ENCODE results near the gene GPR17.
A peak's percentile ranks its signal among the peaks of the same experiment; 100 is the strongest.

The GPR17 gene

DNA sequence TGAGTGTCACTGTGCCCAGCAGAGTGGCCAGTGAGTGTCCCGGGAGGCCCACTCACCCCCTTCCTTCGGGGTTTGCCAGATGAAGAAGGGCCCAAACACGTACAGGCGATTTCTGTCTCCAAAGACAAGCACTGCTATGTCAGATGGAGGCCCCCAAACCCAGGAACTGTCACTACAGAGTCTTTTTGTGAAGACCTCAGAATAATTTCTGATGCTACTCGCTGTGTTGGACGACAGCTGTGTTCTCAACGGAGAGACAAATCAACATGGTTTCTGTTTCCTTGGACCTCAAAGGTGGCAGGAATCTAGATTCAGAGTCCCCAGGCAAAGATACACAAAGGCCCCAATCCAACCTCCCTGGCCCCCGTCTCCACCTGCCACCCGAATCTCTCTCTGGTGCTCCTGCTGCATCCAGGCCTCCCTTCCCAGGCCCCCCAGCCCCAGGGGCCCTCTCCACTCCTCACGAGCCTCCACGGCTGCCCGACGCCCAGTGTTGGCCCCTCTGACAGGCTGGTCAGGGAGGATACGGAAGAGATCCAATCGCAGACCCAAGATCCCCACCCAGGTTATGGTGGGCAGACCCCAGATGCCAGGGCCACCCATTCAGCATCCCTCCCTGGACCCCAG lies 2.4 kb upstream of the GPR17 start:
- no peak for DNase-seq

DNA sequence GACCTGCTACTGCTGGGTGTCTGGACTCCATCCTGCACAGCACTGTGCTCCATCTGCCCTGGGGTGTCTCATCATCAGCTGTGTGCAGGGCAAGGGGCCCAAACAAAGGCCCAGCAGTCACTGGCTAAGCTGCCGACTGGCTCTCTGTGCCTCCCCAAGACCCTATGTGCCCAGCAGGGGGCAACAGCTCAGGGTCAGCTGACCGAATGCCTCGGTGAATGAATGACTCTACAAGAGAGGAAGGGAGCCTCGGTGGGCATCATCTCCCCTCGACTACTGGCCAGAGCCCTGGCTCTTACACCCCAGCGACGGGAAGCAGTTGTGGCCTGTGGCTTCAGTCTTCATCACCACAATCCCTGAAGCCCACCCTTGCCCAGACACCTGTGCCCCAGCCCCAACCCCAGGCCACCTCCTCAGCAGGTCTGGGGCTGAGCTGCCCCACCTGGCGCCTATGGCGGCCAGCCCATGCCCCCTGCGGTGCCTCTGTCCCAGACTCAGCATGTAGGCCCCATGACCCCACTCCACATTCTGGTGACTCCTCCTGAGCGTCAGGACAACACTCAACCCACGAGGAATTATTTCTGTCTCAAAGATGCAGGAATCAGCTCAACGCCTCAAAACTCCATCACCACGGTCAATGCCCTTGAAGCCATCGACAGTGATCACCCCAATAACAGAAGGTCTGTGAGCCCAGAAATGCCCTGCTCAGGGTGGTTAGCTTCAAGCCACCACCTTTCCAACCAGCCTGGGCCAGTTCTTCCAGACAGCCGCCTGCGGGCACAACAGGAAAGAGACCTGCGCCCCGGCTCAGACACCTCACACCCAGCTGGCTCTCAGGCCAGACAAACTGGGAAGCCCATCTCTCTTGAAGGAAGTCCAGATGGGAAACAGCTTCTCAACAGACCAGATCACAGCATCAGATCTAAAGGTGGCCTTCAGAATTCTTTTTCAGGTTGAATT lies 1.6 kb upstream of the GPR17 start:
- no peak for DNase-seq

DNA sequence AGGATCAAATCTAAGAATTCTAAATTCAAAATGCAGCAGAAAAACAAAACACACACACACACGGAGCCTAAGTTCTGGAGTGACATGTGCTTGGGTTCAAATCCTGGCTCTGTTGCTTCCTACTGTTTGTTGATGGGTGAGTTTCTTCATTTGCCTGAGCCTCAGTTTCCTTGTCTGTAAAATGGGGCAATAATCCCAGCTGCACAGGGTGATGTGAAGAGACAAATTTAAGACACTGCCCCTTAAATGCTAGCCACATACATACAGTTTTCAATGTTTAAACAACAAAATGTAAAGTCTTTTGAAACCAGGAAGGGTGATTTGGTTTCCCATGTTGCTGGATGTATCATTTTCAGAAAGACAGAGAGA lies 943 bp upstream of the GPR17 start:
- DNase-seq, result no peak

DNA sequence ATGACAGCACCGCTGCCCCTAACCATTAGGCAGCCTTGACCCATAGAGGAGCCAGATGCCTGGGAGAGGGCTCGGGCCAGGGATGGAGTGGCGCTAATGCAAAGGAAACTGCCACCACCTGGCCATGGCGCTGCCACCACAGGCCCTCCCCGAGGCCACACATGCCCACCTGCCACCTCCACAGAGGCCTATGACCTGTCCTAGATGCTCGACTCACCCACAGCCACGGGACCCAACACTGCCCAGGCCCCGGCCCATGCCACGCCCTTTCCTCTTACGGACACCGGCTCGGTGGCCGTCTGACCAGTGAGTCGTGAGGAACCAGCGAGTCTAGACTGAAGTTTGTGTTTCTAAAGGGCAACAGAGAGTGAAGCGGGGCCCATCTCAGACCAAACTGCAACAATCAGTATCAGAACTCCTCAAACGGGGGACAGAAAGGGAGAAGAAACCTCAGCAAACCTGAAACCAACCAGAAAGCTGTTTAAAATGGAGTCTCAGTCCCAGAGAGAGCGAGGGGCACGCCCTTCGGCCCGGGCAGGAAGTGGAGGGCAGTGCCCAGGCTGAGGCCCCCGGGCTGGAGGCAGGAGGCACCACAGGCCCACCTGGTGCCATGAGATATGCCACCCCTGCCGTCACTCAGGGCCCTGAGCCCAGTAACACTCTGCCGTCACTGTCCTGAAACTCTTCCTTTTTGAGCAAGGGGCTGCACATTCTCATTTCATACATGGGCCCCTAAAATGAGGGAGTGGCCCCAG lies 711 bp downstream of the GPR17 start:
- no peak for DNase-seq

DNA sequence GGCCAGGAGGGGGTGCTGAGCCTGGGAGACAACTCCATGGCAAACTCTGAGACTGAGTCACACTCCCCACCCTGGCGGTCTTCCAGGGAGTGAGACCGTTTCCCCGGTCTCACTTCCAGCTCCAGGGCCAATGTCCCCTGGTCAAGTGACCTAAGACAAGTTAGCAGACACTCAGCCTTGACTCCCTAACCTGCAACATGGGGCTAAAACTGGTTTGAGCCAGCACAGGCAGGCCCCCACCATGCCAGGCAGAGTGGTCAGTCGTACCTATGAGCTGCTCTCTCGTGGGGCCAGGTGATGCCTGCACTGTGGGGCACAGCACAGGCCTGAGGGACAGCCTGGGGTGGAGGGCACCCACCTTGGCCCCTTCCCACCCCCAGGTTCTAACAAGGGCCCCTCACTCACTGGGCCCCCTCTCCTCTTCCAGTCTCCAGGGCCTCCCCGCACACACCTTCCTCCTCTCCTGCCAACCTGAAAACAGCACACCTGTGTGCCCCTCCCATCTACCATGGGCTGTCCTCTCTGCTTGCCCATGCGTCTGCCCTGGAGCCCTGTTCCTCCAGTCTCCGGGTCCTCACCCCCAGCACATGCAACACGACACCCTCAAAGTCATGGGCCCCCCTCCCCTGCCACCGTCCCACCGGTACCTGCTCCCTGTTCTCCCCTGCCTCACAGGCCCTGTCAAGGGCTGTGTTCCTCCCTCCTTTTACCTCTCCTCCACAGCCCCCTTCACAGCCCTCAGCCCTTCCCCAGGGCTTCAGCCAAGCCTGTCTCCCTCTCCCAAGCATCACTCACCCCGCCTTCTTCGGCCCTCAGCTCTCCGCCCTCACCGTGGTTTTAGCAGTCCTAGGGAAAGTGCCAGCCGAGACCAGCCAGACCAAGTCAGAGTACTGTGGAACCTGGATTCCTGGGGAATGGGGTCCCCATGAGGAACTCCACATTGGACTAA lies 1.6 kb downstream of the GPR17 start:
- DNase-seq, result no peak

DNA sequence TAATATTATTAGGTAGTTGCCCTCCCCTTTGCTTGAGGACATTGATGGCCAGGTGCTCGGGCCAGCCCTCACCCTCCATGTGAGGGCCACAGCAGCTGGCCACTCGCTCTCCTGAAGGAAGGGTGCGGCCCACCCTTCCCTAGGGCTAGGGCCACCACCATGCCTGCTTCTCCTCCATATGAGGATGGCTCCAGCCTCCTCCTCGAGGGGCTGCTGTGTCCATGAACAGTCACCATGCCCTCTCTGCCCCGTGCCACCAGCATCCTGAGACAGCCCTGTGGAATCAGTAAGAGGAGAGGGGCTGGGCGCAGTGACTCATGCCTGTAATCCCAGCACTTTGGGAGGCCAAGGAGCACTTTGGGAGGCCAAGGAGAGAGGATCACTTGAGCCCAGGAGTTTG lies 2.4 kb downstream of the GPR17 start:
- no peak for DNase-seq

DNA sequence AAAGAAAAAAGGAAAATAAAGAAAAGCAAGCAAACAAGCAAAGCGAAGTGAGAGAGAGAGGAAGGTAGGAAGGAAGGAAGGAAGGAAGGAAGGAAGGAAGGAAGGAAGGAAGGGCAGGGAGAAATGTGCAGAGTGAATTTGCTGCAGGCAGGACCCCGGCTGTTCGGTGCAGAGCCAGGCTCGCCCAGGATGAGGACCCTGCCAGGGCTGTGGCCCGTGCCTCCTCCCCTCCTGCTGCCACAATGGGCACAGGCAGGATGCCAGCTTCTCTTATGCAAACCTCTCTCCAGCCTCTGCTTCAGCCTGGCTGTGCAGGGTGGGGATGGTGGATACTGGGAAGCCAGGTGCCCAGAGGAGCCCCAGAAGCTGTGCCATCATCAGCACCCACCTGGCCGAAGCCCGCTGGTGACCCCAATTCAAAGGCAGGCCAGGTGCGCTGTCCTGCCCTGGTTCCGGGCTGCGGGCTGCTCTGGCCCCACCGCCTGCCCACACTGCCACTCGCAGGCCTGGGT lies 3.2 kb downstream of the GPR17 start:
- no peak for DNase-seq

DNA sequence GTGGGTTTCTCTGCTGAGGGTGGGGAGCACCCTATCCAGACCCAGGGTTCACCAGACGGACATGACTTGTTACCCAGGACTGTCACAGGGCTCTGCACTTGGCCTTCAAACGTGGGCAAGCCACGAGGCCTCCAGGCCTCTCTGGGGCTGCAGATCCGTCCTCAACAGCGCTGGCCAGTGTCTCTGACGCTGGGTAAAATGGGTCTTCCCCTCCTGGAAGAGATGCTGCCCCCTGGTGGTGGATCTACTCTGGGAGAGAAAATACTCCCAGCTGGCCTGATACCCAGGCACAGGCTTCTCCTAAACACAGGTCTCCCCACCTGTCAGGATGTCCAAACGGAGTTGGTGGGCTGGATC lies 3.7 kb downstream of the GPR17 start:
- peak; percentile 70 to 87 (median 87) for DNase-seq

DNA sequence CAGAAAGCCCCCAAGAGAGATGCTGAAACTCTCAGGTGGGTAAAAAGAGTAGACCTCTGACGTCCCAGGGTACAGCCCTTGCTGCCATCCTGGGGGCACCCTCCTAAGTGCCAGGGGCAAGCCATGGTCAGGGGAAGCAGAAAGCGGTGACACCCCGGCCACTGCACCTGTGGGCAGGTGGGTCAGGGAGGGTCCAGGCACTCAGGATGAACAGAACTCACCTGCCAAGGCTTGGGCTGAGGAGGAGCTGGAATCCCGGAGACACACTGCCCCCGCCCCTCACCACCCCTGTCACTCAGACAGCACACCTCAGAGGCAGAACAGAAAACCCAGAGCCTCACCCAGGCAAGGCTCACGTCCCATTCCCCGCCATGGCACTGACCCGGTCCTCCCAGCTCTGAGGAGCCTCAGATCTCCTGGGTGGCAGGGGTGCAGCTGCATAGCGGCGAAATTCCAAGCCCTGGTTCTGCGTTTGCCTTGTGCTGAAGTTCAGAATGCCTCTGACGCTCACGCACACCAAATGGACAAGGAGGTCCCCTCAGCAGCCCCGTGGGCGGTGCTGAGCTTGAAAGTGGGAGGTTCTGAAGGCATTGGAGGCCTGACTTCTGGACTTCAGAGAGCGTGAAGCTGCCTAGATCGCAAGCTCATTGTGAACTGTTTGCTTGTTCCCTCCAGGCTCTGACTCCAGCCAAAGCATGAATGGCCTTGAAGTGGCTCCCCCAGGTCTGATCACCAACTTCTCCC lies 4.3 kb downstream of the GPR17 start:
- DNase-seq, result no peak

DNA sequence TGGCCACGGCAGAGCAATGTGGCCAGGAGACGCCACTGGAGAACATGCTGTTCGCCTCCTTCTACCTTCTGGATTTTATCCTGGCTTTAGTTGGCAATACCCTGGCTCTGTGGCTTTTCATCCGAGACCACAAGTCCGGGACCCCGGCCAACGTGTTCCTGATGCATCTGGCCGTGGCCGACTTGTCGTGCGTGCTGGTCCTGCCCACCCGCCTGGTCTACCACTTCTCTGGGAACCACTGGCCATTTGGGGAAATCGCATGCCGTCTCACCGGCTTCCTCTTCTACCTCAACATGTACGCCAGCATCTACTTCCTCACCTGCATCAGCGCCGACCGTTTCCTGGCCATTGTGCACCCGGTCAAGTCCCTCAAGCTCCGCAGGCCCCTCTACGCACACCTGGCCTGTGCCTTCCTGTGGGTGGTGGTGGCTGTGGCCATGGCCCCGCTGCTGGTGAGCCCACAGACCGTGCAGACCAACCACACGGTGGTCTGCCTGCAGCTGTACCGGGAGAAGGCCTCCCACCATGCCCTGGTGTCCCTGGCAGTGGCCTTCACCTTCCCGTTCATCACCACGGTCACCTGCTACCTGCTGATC lies 4.9 kb downstream of the GPR17 start:
- DNase-seq, result no peak

DNA sequence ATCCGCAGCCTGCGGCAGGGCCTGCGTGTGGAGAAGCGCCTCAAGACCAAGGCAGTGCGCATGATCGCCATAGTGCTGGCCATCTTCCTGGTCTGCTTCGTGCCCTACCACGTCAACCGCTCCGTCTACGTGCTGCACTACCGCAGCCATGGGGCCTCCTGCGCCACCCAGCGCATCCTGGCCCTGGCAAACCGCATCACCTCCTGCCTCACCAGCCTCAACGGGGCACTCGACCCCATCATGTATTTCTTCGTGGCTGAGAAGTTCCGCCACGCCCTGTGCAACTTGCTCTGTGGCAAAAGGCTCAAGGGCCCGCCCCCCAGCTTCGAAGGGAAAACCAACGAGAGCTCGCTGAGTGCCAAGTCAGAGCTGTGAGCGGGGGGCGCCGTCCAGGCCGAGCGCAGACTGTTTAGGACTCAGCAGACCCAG lies 5.4 kb downstream of the GPR17 start:
- DNase-seq, result no peak

DNA sequence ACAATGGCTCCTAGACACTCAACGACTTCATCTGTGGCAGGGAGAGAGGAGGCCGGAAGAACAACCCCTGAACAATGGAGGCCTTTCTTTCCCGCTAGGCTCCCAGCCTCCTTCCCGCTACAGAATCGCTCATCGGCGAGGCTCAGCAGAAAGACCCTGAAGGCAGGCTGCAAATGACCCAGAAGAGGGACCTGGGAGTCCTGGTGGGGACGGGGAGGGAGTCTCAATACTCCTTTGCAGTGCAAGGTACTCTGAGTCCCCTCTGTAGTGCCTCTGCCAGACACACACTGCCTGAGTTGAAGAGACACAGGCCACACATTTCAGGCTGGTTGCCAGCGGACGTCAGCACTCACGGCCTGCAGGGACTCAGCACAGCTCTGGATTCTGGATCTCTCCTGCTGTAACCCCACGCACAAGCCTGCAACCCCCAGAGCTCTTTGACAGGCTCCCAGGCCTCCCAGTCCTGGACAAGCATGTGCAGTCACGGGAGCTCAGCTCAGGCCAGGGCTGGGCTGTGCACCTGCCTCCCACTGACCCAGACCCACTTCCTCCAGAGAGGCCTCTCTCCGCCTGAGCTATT lies 6.1 kb downstream of the GPR17 start:
- no peak for DNase-seq

DNA sequence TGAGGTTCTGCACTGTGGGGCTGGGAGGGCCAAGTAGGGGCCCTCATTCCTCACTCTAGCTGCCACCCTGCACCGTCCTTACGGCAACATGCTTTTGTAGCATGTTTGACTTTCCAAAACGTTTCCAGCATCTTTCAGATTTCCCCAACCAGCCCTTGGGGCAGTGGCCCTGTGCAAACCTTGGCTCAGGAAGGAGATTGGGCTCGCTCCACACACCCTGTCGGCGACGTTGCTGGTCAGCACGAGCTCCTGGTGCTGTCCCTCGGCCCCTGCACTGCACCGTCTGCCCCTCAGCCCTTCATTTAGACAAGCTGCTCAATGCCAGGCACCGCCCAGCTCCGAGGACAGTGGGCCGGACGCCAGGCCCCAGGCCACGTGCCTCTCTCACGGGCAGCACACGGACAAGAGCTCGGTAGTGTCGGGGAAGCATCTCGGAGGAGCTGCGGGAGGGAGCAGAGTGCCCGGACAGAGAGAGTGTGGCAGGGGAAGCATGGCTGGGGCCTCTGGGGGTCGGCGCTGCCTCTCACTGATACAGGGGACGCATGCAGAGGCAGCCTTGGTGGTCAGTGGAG lies 6.9 kb downstream of the GPR17 start:
- DNase-seq, result no peak

DNA sequence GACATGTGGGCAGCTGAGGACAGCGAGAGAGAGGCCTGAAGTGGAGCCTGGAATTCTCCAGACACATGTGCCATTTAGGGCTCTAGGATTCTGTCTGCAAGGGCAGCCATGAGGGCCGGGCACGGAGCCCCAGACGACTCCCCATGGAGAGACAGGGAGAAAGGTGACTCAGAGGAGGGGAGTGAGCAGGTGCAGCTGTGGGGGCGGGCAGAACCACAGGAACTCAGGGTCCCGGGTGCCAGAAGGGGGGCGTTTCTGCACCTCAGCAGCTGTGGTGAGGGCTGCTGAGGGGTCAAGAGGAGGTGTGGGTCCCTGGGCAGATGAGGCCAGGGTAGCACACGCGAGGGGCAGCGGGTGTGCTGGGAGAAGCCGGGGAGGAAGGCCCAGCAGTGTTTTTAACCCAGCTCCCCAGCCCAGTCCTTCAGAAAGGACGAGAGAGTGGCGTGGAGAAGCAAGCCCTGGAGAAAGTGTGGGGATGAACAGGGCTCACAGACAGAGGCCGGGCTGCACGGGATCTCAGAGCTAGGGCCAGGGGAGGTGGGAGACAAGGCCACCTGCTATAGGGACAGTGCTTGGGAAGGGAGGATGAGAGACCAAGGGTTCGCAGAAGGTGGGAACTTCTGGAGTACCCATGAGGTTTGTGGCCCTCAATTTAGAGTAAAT lies 7.6 kb downstream of the GPR17 start:
- no peak for DNase-seq

DNA sequence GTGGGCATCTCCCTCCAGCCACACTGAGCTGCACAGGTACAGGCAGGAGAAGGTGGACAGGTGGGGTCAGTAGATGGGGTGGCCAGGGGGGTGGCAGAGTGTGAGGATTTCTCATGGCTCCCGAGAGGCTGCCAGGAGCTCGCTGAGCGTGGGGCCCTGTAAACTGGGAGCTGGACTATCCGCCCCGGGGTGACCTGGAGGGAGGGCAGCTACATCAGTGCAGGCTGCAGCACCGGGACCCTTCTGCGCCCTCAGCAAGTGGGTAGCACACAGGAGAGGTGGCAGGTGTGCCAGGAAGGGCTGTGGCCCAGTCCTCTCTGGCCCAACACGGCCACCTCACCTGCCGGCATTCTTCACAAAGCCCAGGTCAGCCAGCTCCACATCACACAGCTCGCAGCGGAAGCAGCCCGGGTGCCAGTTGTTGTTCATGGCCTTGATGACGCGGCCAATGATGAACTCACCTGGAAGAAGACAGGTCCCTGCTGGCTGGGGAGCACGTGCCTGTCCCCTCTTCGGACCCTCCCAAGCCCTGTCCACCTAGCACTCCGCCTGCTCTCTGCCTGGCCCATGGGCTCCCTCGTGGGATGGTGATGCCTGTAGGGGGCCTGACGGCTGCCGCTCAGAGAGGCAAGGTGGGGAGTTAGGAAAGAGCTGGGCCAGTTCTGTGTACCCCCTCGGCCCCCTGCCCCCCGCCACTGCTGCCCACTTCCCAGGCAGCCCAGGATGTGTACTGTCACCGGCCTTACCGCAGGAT lies 8.3 kb downstream of the GPR17 start:
- no peak for DNase-seq

DNA sequence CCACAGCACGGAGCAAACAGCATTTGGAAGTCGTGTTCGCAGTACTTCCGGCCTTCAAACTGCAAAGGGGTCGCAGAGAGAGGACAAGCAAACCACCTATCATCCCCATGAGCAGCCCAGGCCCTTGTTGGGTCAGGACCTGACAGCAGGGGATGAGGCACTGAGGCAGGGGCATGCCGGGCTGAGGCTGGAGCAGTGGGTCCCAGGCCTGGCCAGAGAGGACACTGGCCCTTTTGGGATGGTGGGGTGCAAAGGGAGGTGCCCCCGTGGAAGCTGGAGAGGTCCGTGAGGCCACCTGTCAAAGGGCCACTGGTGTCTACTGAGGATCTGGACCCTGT lies 8.9 kb downstream of the GPR17 start:
- no peak for DNase-seq

DNA sequence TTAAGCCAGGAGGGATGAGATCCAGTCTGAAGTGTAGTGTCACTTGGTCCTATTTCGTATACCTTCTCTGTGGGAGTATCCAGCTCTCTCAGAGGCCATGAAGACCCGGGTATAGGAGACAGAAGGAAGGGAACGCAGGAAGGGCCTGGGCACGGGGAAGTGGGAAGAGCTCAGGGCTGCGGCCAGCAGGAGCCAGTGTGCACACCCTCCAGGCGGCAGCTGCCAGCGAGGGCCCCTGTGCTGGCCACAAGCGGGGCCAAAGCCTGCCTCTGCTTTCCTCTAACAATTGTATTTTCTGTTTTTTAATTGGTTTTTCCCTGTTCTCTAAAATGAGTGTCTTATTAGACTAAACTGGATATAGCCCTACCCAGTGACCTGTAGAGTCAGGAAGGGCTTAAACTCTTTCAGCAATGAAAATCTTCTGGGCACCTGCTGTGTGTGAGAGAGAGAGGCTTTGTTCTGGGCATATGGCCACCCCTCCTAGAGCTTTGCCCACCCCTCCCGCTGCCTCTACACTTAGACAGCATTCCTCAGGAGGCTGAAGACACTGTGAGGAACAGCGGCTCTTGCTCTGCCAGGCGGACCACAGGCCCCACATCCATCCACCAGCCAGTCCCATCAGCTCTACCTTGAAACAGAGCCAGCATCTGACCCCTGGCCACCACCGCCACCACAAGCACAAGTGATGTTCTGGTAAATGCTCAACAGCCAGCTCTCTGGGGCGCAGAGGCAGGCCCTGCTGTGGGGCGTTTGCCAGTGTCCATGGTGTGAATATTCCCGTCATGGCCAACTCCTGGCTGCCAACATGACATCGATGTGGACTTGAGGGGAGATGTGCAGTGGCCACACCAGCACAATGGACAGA lies 9.5 kb downstream of the GPR17 start:
- DNase-seq, result no peak

DNA sequence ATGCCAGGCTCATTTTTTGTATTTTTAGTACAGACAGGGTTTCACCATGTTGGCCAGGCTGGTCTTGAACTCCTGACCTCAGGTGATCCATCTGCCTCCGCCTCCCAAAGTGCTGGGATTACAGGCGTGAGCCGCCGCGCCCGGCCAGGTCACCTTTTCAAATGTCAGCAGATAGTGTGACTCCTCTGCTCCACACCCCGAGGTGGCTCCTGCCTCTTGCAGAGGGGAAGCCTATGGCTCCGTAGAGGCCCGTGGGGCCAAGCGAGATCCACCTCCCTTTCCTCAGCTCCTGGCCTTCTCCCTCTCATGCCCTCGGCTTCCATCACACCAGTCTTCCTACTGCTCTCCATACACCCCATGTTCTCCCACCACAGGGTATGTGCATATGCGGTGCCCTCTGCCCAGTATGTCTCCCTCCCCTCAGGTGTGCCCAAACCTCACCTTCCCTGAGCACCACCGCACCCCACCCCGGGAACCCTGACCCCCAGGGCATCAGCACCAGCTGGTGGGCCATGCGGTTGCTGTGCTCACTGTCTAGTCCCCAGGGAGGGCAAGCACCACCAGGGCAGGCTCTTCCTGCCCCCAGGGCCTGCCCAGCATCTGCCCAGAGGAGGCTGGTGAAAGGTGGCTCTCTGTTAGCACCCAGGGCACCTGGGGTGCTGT lies 10.7 kb downstream of the GPR17 start:
- DNase-seq, result no peak
